ENCODE measurements around the gene PIGS.

Gene PIGS

GRCh38 chr17:28529013-28529400, 42.3 kb downstream of the PIGS start:
- TF ChIP-seq, protein P1, sequence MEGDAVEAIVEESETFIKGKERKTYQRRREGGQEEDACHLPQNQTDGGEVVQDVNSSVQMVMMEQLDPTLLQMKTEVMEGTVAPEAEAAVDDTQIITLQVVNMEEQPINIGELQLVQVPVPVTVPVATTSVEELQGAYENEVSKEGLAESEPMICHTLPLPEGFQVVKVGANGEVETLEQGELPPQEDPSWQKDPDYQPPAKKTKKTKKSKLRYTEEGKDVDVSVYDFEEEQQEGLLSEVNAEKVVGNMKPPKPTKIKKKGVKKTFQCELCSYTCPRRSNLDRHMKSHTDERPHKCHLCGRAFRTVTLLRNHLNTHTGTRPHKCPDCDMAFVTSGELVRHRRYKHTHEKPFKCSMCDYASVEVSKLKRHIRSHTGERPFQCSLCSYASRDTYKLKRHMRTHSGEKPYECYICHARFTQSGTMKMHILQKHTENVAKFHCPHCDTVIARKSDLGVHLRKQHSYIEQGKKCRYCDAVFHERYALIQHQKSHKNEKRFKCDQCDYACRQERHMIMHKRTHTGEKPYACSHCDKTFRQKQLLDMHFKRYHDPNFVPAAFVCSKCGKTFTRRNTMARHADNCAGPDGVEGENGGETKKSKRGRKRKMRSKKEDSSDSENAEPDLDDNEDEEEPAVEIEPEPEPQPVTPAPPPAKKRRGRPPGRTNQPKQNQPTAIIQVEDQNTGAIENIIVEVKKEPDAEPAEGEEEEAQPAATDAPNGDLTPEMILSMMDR (IDR thresholded peaks at IDR 0.05; ENCODE audit: control insufficient read depth, extremely low read depth, insufficient read depth): no peak
- H3K4me3 ChIP-seq (ENCODE audit: low read depth, low read length): no peak overlapping the region

GRCh38 chr17:28528327-28529012, 42.9 kb downstream of the PIGS start:
- DNase-seq (ENCODE audit: low read depth): no peak
- TF ChIP-seq, protein P1 (IDR thresholded peaks at IDR 0.05; ENCODE audit: control insufficient read depth, extremely low read depth, insufficient read depth): no peak
- H3K4me3 ChIP-seq (ENCODE audit: low read depth, low read length): no peak overlapping the region

More at GRCh38 chr17:28529013-28529400, 42.3 kb downstream of the PIGS start:
- no peak for DNase-seq (ENCODE audit: low read depth)

DNA sequence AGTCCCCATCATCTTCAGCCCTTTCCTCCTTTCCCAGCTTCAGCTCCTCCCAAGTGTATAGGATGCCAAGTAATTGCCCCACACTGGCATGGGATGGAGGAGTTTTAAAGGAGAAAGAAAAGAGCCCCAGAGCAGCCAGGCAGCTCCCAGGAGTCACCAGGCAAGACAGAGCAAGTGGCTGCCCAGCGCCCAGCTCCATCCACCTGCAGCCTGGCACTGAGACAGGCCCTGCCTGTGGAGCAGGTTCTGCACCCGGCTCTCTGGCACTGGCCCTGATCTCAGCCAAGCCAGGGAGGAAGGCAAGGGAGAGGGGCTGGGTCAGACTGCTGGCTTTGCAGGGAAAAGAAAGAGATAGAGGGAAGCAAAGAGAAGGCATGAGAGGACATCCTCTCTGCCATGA, 43.5 kb downstream of the PIGS start:
- no peak overlapping the region for H3K4me3 ChIP-seq (ENCODE audit: low read depth, low read length)
- TF ChIP-seq, protein P1 (IDR thresholded peaks at IDR 0.05; ENCODE audit: control insufficient read depth, extremely low read depth, insufficient read depth): no peak
- peak; percentile 88 for DNase-seq (ENCODE audit: low read depth)

DNA sequence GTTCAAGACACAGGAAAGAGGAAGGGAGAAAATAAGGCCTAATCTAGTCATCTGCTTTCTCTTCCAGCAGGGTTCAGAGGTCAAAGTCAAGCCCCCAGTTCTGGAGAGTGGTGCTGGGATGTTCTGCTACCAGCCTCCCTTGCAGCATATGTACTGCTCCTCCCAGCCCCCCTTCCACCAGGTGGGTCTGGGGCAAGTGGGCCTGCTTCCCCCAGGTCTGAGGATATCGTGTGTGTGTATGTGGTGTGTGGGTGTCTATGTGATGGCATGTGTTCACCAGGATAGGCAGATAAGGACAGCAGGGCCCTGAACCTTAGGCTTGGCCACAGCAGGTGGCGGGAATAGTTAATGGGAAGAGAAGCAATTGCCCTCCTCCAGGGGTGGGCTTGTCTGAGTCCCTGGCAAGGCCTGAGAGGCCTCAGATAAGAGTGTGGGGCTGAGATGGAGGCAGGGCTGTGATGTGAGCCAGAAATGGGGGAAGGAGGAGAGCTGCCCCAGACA, 44.1 kb downstream of the PIGS start:
- no peak overlapping the region for H3K4me3 ChIP-seq (ENCODE audit: low read depth, low read length)
- no peak for DNase-seq (ENCODE audit: low read depth)
- TF ChIP-seq, protein P1 (IDR thresholded peaks at IDR 0.05; ENCODE audit: control insufficient read depth, extremely low read depth, insufficient read depth): no peak

GRCh38 chr17:28526381-28526780, 44.9 kb downstream of the PIGS start:
- DNase-seq (ENCODE audit: low read depth): no peak
- H3K4me3 ChIP-seq (ENCODE audit: low read depth, low read length): no peak overlapping the region
- TF ChIP-seq, protein P1 (IDR thresholded peaks at IDR 0.05; ENCODE audit: control insufficient read depth, extremely low read depth, insufficient read depth): no peak

DNA sequence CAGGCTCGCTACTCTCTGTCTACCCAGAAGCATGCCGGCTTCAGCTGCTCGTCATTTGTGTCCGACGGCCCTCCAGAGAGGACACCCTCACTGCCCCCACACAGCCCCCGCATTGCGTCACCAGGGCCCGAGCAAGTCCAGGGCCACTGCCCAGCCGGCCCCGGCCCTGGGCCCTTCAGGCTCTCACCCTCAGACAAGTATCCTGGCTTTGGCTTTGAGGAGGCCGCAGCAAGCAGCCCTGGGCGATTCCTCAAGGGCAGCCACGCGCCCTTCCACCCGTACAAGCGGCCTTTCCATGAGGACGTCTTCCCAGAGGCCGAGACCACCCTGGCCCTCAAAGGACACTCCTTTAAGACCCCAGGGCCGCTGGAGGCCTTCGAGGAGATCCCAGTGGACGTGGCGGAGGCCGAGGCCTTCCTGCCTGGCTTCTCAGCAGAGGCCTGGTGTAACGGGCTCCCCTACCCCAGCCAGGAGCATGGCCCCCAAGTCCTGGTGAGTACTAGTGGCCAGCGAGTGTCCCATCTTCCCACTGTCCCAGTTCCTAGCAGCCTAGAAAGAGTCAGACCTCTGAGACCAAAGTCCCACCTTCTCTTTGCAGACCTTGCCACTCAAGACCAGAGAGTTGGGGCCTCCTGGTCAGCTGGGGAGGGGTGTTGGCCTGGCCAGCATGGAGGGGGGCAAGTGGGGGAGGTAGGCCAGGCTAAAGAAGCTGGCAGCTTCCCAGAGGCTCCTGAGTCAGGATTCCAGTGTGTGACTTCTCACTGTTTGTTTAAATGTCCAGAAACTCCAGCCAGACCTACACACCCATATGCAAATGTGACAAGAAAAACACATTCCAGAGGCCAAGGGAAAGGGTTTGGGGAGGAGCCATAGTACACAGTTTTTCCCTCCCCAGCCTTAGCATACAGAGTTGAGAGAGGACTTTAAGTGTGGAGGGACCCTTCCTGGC, 46.6 kb downstream of the PIGS start:
- TF ChIP-seq, protein P1 (IDR thresholded peaks at IDR 0.05; ENCODE audit: control insufficient read depth, extremely low read depth, insufficient read depth): no peak
- DNase-seq (ENCODE audit: low read depth): peak; percentile 83
- H3K4me3 ChIP-seq (ENCODE audit: low read depth, low read length): no peak overlapping the region
